Ascending aorta (tissue), 2 donors: ENCODE results near the gene CEACAM16. TPM values are rescaled to one million over a fixed set of nuclear protein-coding genes. Genes with fewer than 3 reads are reported as not detected.
"Not testable (repeated sequence)": the region's sequence is repeated elsewhere in the genome, so short reads cannot be mapped to it uniquely, and the experiment has no call there.

Experiments
- DNase-seq, 2 donors: peaks; one replicate each; pipeline ENCODE4 v3.0.0-alpha.2; 2019; ENCODE audit warnings: low spot score in 2 of 2
- H3K27ac ChIP-seq, 2 donors: fragments of 200-600 bp; sonication (generic); one replicate each; pipeline ENCODE4 v1.5.1; 2016 to 2017; ENCODE audit warnings: mild to moderate bottlenecking in 1 of 2
- H3K27me3 ChIP-seq: fragments of 200-600 bp; sonication (generic); one replicate; pipeline ENCODE4 v1.5.1; 2017
- H3K36me3 ChIP-seq, 2 donors: fragments of 200-600 bp; sonication (generic); one replicate each; pipeline ENCODE4 v1.5.1; 2016
- H3K4me1 ChIP-seq, 2 donors: fragments of 200-600 bp; sonication (generic); one replicate each; pipeline ENCODE4 v1.5.1; 2016 to 2017; ENCODE audit warnings: mild to moderate bottlenecking in 1 of 2
- H3K4me3 ChIP-seq, 2 donors: fragments of 200-600 bp; sonication (generic); one replicate each; pipeline ENCODE4 v1.5.1; 2016 to 2017; ENCODE audit warnings: mild to moderate bottlenecking in 1 of 2
- H3K9me3 ChIP-seq, 2 donors: fragments of 200-600 bp; sonication (generic); one replicate each; pipeline ENCODE4 v1.5.1; 2016
- CTCF ChIP-seq, 3 experiments: fragments of 200-600 bp in 2 of 3; fragments of 450-650 bp in 1 of 3; sonication (generic) in 2 of 3; IDR thresholded peaks; one replicate each; pipeline ENCODE4 v1.5.1; 2016 to 2019; ENCODE audit warnings: antibody characterized with exemption in 3 of 3, mild to moderate bottlenecking in 1 of 3, moderate library complexity in 1 of 3
- intact Hi-C: fragments of 100-400 bp; cut with DNase I; formaldehyde crosslinking; loops from one replicate; pipeline ENCODE4 v1.15.1; 2023
- total RNA-seq: library from RNA; depleted of rRNA; stranded (reverse); fragments of >200 nt; gene quantifications from one replicate; pipeline ENCODE4 v1.1.0, GENCODE V29; 2016

CEACAM16 gene
- total RNA-seq, 1 donor from 2014 or later, result not detected

- H3K36me3 ChIP-seq, result peaks cover 40 to 53% of the 10 kb centered on the region in 2 donors
- H3K27ac ChIP-seq, result no peak overlapping the region
- H3K4me1 ChIP-seq, result no peaks in the 10 kb centered on the region
- H3K4me3 ChIP-seq, result no peak overlapping the region
- DNase-seq, result no peak
- no peaks in the 10 kb centered on the region for H3K9me3 ChIP-seq
- intact Hi-C loops, result no loop called here
- no peak for TF ChIP-seq CTCF (IDR thresholded peaks at IDR 0.05)
- no peaks in the 10 kb centered on the region for H3K27me3 ChIP-seq
Measured at GRCh38 chr19:44662691-44663385, 36.1 kb upstream of the CEACAM16 start.

- TF ChIP-seq CTCF (IDR thresholded peaks at IDR 0.05), result no peak
- Histone ChIP-seq H3K4me1 (no peaks in the 10 kb centered on the region), H3K27ac (no peak overlapping the region), H3K9me3 (no peaks in the 10 kb centered on the region), H3K36me3 (peaks cover 33 to 42% of the 10 kb centered on the region in 2 donors), H3K27me3 (no peaks in the 10 kb centered on the region), H3K4me3 (no peak overlapping the region)
- intact Hi-C loops, result no loop called here
- DNase-seq, result no peak
Measured at GRCh38 chr19:44663996-44664395, 35.0 kb upstream of the CEACAM16 start.

DNA sequence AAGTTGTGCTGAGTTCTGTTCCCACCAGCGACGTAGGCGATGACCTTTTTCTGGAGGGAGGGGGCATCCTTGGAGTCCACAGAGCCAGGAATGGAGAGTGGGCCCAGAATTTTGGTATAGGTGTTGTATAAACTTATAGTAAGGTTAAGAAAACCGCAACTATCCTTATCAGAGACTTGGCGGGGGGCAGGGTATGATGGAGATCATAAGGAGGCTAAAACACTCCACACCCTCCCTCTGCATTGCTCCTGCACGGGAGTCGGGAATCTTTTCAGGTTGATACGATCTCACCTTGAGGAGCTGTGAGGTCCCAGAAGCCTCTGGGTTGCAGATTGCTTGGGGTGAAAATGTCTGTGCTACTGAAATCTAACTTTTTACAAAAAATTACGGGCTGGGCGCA is 34.0 kb upstream of the CEACAM16 start:
- Histone ChIP-seq H3K4me1 (no peaks in the 10 kb centered on the region), H3K36me3 (peaks cover 24 to 32% of the 10 kb centered on the region in 2 donors), H3K27ac (no peak overlapping the region), H3K9me3 (no peaks in the 10 kb centered on the region), H3K27me3 (no peaks in the 10 kb centered on the region), H3K4me3 (no peak overlapping the region)
- TF ChIP-seq CTCF (IDR thresholded peaks at IDR 0.05), result no peak
- DNase-seq, result no peak
- intact Hi-C loops, result no loop called here

DNA sequence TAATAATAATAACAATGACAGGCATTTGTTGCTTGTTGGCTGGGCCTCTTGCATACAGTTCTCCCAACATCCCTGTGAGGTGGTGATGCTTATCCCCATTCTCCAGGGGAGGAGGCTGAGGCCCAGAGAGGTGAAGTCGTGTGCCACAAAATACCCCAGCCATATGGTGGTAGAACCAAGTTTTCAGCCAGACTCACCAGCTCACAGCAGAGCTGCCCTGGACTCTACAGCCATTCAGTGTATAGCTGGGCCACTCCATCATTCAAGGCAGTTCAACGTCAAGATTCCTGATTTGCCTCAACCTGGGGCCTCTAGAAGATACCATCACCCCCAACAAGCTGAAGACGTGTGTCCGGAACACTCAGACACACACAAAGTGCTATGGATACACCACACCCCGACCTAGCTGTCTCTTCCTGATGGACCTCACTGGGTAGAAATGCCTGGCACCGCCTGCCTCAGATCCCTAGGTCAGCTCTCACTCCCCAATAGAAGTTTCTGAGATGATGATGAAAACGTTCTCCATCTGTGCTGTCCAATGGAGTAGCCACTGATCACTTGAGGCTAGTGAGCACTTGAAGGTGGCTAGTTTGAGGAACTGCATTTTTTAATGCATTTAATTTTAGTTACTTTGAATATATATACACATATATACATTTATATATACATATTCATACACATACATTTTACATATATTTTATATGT is 31.9 kb upstream of the CEACAM16 start:
- intact Hi-C loops, result no loop called here
- Histone ChIP-seq H3K27me3 (no peaks in the 10 kb centered on the region), H3K27ac (no peak overlapping the region), H3K4me1 (no peaks in the 10 kb centered on the region), H3K36me3 (peaks cover 6 to 12% of the 10 kb centered on the region in 2 donors), H3K4me3 (no peak overlapping the region), H3K9me3 (no peaks in the 10 kb centered on the region)
- no peak for DNase-seq
- TF ChIP-seq CTCF (IDR thresholded peaks at IDR 0.05), result no peak

DNA sequence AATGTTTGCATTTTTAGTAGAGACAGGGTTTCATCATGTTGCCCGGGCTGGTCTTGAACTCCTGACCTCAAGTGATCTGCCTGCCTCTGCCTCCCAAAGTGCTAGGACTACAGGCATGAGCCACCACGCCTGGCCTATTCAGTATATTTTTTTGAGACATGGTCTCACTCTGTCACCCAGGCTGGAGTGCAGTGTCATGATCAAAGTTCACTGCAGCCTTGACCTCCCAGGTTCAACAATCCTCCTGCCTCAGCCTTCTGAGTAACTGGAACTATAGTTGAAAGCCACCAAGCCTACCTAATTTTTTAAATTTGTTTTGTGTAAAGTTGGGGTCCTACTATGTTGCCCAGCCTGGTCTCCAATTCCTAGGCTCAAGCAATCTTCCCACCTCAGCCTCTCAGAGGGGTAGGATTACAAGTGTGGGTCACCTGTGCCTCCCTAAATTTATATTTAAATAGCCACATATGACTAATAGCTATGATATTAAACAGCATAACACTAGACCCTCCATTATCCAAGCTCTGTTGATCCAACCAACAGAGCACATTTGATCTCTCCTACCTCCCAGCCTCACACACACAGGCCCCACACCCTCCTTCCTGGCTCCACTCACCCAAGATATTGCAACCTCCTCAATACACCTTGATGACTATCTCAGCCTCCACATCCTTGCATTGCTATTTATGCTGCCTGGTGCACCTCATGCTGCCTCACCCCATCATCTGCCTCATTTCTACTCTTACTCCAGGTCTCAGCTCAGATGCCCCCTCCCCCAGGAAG is 29.8 kb upstream of the CEACAM16 start:
- no peak for TF ChIP-seq CTCF (IDR thresholded peaks at IDR 0.05)
- no peaks in the 10 kb centered on the region for H3K27me3 ChIP-seq
- H3K4me1 ChIP-seq, result no peaks in the 10 kb centered on the region
- intact Hi-C loops, result no loop called here
- DNase-seq, result no peak
- no peaks in the 10 kb centered on the region for H3K36me3 ChIP-seq
- H3K9me3 ChIP-seq, result no peaks in the 10 kb centered on the region
- H3K4me3 ChIP-seq, result no peak overlapping the region
- H3K27ac ChIP-seq, result no peak overlapping the region

DNA sequence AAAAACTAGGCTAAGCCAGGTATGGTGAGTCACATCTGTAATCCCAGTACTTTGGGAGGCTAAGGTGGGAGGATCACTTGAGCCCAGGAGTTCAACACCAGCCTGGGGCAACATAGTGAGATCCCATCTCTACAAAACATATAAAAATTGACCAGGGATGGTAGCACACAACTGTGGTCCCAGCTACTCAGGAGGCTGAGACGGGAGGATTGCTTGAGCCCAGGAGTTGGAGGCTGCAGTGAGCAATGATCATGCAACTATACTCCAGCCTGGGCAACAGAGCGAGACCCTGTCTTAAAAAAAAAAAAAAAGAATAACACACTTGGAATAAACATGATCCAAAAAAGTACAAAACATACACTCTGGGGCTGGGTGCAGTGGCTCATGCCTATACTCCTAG is 28.9 kb upstream of the CEACAM16 start:
- H3K4me1 ChIP-seq, intact Hi-C loops, H3K4me3 ChIP-seq, H3K27ac ChIP-seq, H3K36me3 ChIP-seq, H3K27me3 ChIP-seq, DNase-seq, H3K9me3 ChIP-seq: not testable (repeated sequence)
